Measurements from ENCODE around the gene MRPS25. TPM values are rescaled to one million over a fixed set of nuclear protein-coding genes. Genes with fewer than 3 reads are reported as not detected.

The MRPS25 gene
- total RNA-seq: 9.5 and 12.6 TPM in 2 replicates

DNA sequence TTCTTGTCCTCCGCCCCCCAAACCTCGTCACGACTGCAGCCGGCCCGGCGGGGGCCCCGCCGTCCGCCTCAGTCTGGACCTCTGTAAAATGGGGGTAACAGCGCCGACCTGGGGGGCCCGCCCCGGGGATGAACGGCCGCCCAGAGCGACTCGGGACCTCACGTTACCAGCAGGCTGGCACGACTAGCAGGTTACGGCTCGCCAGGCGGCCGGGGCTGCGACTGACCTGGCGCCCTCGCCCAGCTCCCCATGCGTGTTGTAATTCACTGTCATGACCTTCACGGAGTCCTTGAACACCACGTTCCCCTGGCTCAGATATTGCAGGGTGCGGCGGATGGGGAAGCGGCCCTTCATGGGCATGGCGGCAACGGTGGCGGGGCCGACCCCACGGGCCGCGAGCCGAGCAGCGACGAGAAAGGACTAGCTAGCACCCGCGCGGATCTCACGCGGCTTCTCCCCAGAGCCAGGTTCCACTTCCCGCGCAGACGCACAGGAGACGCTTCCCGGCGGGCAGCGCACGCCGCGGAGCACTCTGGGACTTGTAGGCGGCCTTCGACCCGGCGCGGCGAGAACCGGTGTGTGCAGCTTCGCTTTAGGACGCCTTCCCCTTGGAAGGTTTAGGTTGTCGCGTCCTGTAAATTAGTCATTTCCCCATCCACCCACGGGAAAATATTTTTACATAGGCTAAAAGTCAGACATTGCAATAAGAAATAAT, at the start of gene MRPS25:
TSS of gene MRPS25 (minus strand) at position 481 of the 715 bp plus-strand sequence. CDS start at position 360, 121 bp downstream.
- no peak for TF ChIP-seq CTCF (IDR thresholded peaks at IDR 0.05; ENCODE audit: insufficient read depth, low read depth, low read length)
- H3K4me3 ChIP-seq (ENCODE audit: low read depth, low read length): peak within 1 kb of the TSS; percentile 89

GRCh38 chr3:15113884-15114283, 48.8 kb upstream of the MRPS25 start:
- no peak overlapping the region for H3K4me3 ChIP-seq (ENCODE audit: low read depth, low read length)
- no peak for DNase-seq (ENCODE audit: low read depth)
- TF ChIP-seq CTCF (IDR thresholded peaks at IDR 0.05; ENCODE audit: insufficient read depth, low read depth, low read length): no peak

More for the DNA sequence above, at the start of gene MRPS25:
- peak; percentile 92 for DNase-seq (ENCODE audit: low read depth)

DNA sequence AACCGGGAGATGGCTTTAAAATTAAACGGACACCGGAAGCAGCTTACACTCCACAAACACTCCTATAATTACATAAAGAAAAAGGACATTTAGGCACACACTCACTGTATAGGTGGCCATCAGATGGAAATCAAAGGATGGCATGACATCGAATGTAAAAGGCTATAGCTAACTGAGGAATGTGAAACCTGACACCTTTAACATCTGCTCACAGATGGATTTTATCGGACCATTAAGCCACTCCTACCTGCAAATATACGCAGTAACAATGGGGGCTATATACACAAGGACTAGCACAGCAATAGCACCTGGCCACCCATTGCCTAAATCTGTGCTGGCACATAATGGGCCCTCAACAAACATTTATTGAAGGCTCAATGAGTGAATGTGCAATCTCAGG, 48.4 kb upstream of the MRPS25 start:
- no peak for TF ChIP-seq CTCF (IDR thresholded peaks at IDR 0.05; ENCODE audit: insufficient read depth, low read depth, low read length)

DNA sequence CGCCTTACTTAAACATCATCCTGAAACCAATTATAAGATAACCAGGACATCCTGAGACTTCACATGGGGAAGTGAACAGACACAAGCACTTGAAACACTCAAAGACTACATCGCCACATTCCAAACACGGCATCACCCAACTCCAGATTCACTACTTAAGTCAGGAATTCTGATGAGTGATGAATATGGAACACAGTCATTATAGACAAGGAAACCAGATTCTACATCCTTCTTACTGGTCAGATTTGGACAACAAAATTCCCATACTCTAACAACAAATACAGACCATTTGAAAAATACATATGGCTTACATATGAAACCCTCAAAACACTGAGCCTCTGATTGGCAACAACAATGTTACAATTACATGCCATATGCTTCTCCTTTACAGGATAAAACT, 46.9 kb upstream of the MRPS25 start:
- H3K4me3 ChIP-seq (ENCODE audit: low read depth, low read length): no peak overlapping the region
- no peak for TF ChIP-seq CTCF (IDR thresholded peaks at IDR 0.05; ENCODE audit: insufficient read depth, low read depth, low read length)
- DNase-seq (ENCODE audit: low read depth): no peak

More for the DNA sequence above, 48.4 kb upstream of the MRPS25 start:
- DNase-seq (ENCODE audit: low read depth): no peak
- H3K4me3 ChIP-seq (ENCODE audit: low read depth, low read length): no peak overlapping the region

- no peak for DNase-seq (ENCODE audit: low read depth)
- no peak for TF ChIP-seq CTCF (IDR thresholded peaks at IDR 0.05; ENCODE audit: insufficient read depth, low read depth, low read length)
- no peak overlapping the region for H3K4me3 ChIP-seq (ENCODE audit: low read depth, low read length)
These were observed 45.1 kb upstream of the MRPS25 start for GRCh38 chr3:15110206-15110605.

DNA sequence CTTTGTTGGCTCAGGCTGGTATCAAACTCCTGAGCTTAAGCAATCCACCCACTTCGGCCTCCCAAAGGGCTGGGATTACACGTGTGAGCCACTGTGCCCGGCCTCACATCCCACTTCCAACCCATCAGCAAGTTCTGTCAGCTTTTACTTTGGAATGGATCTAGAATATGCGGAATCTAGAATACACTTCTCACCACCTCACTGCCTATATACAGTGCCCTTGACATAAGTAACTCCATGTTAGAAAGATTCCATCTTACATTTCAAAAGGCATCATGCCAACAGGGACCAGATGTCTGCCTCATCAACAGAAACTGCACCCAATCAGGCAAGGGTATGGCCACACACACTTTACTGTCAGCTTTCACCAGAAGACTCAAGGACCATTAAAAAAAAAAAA, 43.8 kb upstream of the MRPS25 start:
- no peak overlapping the region for H3K4me3 ChIP-seq (ENCODE audit: low read depth, low read length)
- no peak for TF ChIP-seq CTCF (IDR thresholded peaks at IDR 0.05; ENCODE audit: insufficient read depth, low read depth, low read length)
- no peak for DNase-seq (ENCODE audit: low read depth)

Measured in fibroblast of villous mesenchyme (primary cell).